HPDE6-E6E7 (cell line): Measurements from ENCODE around the gene MRGPRE.

Source experiments
- DNase-seq: peaks from one replicate; pipeline ENCODE4 v3.0.0; 2011; ENCODE audit warnings: missing footprints; ENCODE audit errors: extremely low spot score

MRGPRE gene

GRCh38 chr11:3213659-3214419 is 18.4 kb downstream of the MRGPRE start:
- DNase-seq, result no peak

- no peak for DNase-seq
These were observed 23.9 kb downstream of the MRGPRE start for GRCh38 chr11:3208272-3208671.

- no peak for DNase-seq
These were observed 24.6 kb downstream of the MRGPRE start for GRCh38 chr11:3207526-3208189.

- no peak for DNase-seq
These were observed 25.4 kb downstream of the MRGPRE start for GRCh38 chr11:3206922-3207204.

GRCh38 chr11:3206156-3206921 is 25.9 kb downstream of the MRGPRE start:
- DNase-seq, result no peak

- DNase-seq, result no peak
These were observed 26.7 kb downstream of the MRGPRE start for GRCh38 chr11:3205261-3206155.

GRCh38 chr11:3204141-3205015 is 27.8 kb downstream of the MRGPRE start:
- DNase-seq, result no peak

- no peak for DNase-seq
These were observed 28.8 kb downstream of the MRGPRE start for GRCh38 chr11:3203221-3204043.

- DNase-seq, result no peak
These were observed 29.5 kb downstream of the MRGPRE start for GRCh38 chr11:3202759-3203158.

- no peak for DNase-seq
These were observed 29.9 kb downstream of the MRGPRE start for GRCh38 chr11:3202305-3202704.

- no peak for DNase-seq
These were observed 30.5 kb downstream of the MRGPRE start for GRCh38 chr11:3201677-3202181.

- DNase-seq, result no peak
These were observed 31.1 kb downstream of the MRGPRE start for GRCh38 chr11:3201112-3201581.

- no peak for DNase-seq
These were observed 31.7 kb downstream of the MRGPRE start for GRCh38 chr11:3200388-3201111.

- no peak for DNase-seq
These were observed 32.5 kb downstream of the MRGPRE start for GRCh38 chr11:3199537-3200295.

- DNase-seq, result no peak
These were observed 33.4 kb downstream of the MRGPRE start for GRCh38 chr11:3198815-3199214.

GRCh38 chr11:3197878-3198528 is 34.2 kb downstream of the MRGPRE start:
- no peak for DNase-seq

- DNase-seq, result no peak
These were observed 35.0 kb downstream of the MRGPRE start for GRCh38 chr11:3197044-3197695.
